K562 (cell line): ENCODE measurements around the gene SHB. TPM values are rescaled to one million over a fixed set of nuclear protein-coding genes. Genes with fewer than 3 reads are reported as not detected.

Experiments
- ATAC-seq: fragments of 200-7000 bp; cut with Tn5 transposase; 3 replicates; pipeline ENCODE4 v1.9.1; 2020; ENCODE audit warnings: moderate library complexity
- BruUV-seq: library from RNA; stranded (reverse); fragments of 400-500 nt; replicated peaks from 2 replicates; lab custom pipeline; 2021; lab: Mats Ljungman, UMichigan
- CTCF ChIA-PET: fragments of 300-600 bp; formaldehyde crosslinking; extraction: SDS; loops from one replicate; lab custom pipeline; 2021; ENCODE audit warnings: low intra/inter-chr PET ratio; lab: Yijun Ruan, JAX
- POLR2A ChIA-PET: fragments of 300-600, 350-650 bp; sonication (Branson Sonifier 250); formaldehyde crosslinking; extraction: SDS; loops from one replicate; lab custom pipeline; 2021; ENCODE audit warnings: antibody characterized with exemption, inconsistent platforms; lab: Yijun Ruan, JAX
- DNase-seq, 4 experiments: peaks; one replicate each; pipeline versions ENCODE4 v3.0.0 to v3.0.0-alpha.2; 2011 to 2018; ENCODE audit warnings: low spot score in 3 of 4, mixed read lengths in 3 of 4; ENCODE audit errors: extremely low read depth in 1 of 4
- FAIRE-seq: peaks from 2 replicates; lab custom pipeline; 2011; peaks lifted over from hg19 to GRCh38; lab: Jason Lieb, UNC
- H2AFZ ChIP-seq: 2 replicates; pipeline ENCODE4 v1.6.0; 2011; ENCODE audit warnings: low read depth, low read length, control low read depth, inconsistent platforms
- H3K27ac ChIP-seq: fragments of 200-600 bp; 3 replicates; pipeline ENCODE4 v1.8.0; 2011; ENCODE audit warnings: low read depth, mild to moderate bottlenecking, control low read depth, inconsistent platforms, low read length, moderate library complexity, mixed read lengths; ENCODE audit errors: extremely low read depth
- H3K27me3 ChIP-seq, 2 experiments: fragments of 300-600 bp in 1 of 2; 2 replicates in 1 of 2; 3 replicates in 1 of 2; pipeline versions ENCODE4 v1.6.0 to v1.8.0; 2011; ENCODE audit warnings: inconsistent platforms in 2 of 2, low read length in 2 of 2, mild to moderate bottlenecking in 1 of 2, mixed read lengths in 1 of 2, moderate library complexity in 1 of 2; ENCODE audit not compliant: control insufficient read depth in 2 of 2, insufficient read depth in 2 of 2
- H3K36me3 ChIP-seq: fragments of 300-600 bp; 3 replicates; pipeline ENCODE4 v1.8.0; 2011; ENCODE audit warnings: mild to moderate bottlenecking, low read length, inconsistent platforms; ENCODE audit not compliant: control insufficient read depth, insufficient read depth
- H3K4me1 ChIP-seq, 2 experiments: fragments of 200-600 bp in 1 of 2; replicated peaks in 1 of 2; 2 replicates in 1 of 2; 3 replicates in 1 of 2; pipeline versions ENCODE4 v1.5.1 to v1.8.0; 2011; ENCODE audit warnings: inconsistent platforms in 2 of 2, low read length in 2 of 2, mild to moderate bottlenecking in 1 of 2, mixed read lengths in 1 of 2, moderate library complexity in 1 of 2; ENCODE audit not compliant: control insufficient read depth in 2 of 2, insufficient read depth in 2 of 2
- H3K4me2 ChIP-seq: 2 replicates; pipeline ENCODE4 v1.6.1; 2011; ENCODE audit warnings: low read length, control low read depth, inconsistent platforms, mixed read lengths; ENCODE audit not compliant: insufficient read depth
- H3K4me3 ChIP-seq: fragments of 200-600 bp; sonication (generic), shearing (Covaris generic); 2 replicates; pipeline ENCODE4 v1.5.1; 2016; ENCODE audit warnings: control low read depth, inconsistent platforms
- H3K79me2 ChIP-seq: fragments of 200-600 bp; 3 replicates; pipeline ENCODE4 v1.8.0; 2011; ENCODE audit warnings: low read length, inconsistent platforms; ENCODE audit not compliant: control insufficient read depth, insufficient read depth
- H3K9ac ChIP-seq, 2 experiments: 2 replicates each; pipeline versions ENCODE4 v1.6.0 to v1.6.1; 2011; ENCODE audit warnings: low read depth in 2 of 2, low read length in 2 of 2, control low read depth in 1 of 2, inconsistent platforms in 1 of 2, mild to moderate bottlenecking in 1 of 2, mixed read lengths in 1 of 2; ENCODE audit not compliant: insufficient read depth in 1 of 2
- H3K9me1 ChIP-seq: one replicate; pipeline ENCODE4 v1.6.0; 2011; ENCODE audit warnings: inconsistent platforms, mild to moderate bottlenecking, low read length, moderate library complexity; ENCODE audit not compliant: control insufficient read depth, insufficient read depth
- H3K9me3 ChIP-seq: replicated peaks from 2 replicates; pipeline ENCODE4 v1.5.1; 2011; ENCODE audit warnings: low read depth, low read length, inconsistent platforms; ENCODE audit not compliant: control insufficient read depth, insufficient read depth
- H4K20me1 ChIP-seq: replicated peaks from 2 replicates; pipeline ENCODE4 v1.6.1; 2011; ENCODE audit warnings: low read length, inconsistent platforms, mixed read lengths; ENCODE audit not compliant: control insufficient read depth, insufficient read depth
- CLOCK ChIP-seq: fragments of 250-450 bp; sonication (Bioruptor Pico); IDR thresholded peaks from 2 replicates; pipeline ENCODE4 v1.4.0; 2020; ENCODE audit warnings: mild to moderate bottlenecking, moderate library complexity, borderline replicate concordance
- GTF2A2 ChIP-seq: IDR thresholded peaks from 2 replicates; pipeline ENCODE4 v1.6.1; 2016; ENCODE audit warnings: mild to moderate bottlenecking, missing genetic modification characterization, missing compliant biosample characterization
- HDGF ChIP-seq: fragments of 450-650 bp; IDR thresholded peaks from 2 replicates; pipeline ENCODE4 v1.6.1; 2016
- HMGN3 ChIP-seq: IDR thresholded peaks from 2 replicates; pipeline ENCODE4 v1.6.1; 2011; ENCODE audit warnings: borderline replicate concordance, low read depth, mild to moderate bottlenecking, mixed read lengths, low read length; ENCODE audit not compliant: insufficient read length; ENCODE audit errors: extremely low read depth
- MBD2 ChIP-seq: sonication (generic); IDR thresholded peaks from 2 replicates; pipeline ENCODE4 v1.6.1; 2016; ENCODE audit warnings: low read depth, borderline replicate concordance
- NFYB ChIP-seq: IDR thresholded peaks from 2 replicates; pipeline ENCODE4 v1.6.1; 2011; ENCODE audit warnings: mild to moderate bottlenecking, moderate library complexity; ENCODE audit not compliant: insufficient read length; ENCODE audit errors: extremely low read depth
- SIRT6 ChIP-seq: IDR thresholded peaks from one replicate; pipeline ENCODE4 v1.6.1; 2012; ENCODE audit warnings: low read depth, mild to moderate bottlenecking, control low read depth, inconsistent platforms, low read length, moderate library complexity
- TGIF2 ChIP-seq: sonication (generic); formaldehyde crosslinking; IDR thresholded peaks from 2 replicates; pipeline ENCODE4 v1.8.1; 2022; ENCODE audit warnings: mild to moderate bottlenecking, missing genetic modification reagents, moderate library complexity
- ZBTB5 ChIP-seq: fragments of 450-650 bp; IDR thresholded peaks from 2 replicates; pipeline ENCODE4 v1.6.1; 2017; ENCODE audit warnings: antibody characterized with exemption
- ZNF280A ChIP-seq: fragments of 450-650 bp; IDR thresholded peaks from 2 replicates; pipeline ENCODE4 v1.6.1; 2018; ENCODE audit warnings: mild to moderate bottlenecking, low read depth; ENCODE audit not compliant: partially characterized antibody
- ZNF449 ChIP-seq: fragments of 250-450 bp; sonication (Bioruptor Pico); IDR thresholded peaks from 2 replicates; pipeline ENCODE4 v1.8.0; 2022; ENCODE audit warnings: moderate library complexity, mild to moderate bottlenecking, inconsistent platforms
- ZSCAN29 ChIP-seq: fragments of 450-650 bp; IDR thresholded peaks from 2 replicates; pipeline ENCODE4 v1.6.1; 2017
- WGBS: fragments of 100-300 bp; shearing (Covaris generic); methylation state at CpG from one replicate; pipeline ENCODE4 v1.1.6; 2016; ENCODE audit warnings: low coverage, mixed read lengths; ENCODE audit not compliant: insufficient coverage; ENCODE audit errors: missing lambda C conversion rate; 5-methylcytosine and 5-hydroxymethylcytosine counted together
- in situ Hi-C: fragments of 300-500 bp; cut with MboI; formaldehyde crosslinking; loops from 4 replicates; pipeline ENCODE4 v1.15.0; 2018; ENCODE audit warnings: inconsistent platforms, mixed read lengths
- intact Hi-C: fragments of 100-400 bp; cut with micrococcal nuclease; formaldehyde crosslinking; loops from 2 replicates; pipeline ENCODE4 v1.14.2; 2022
- polyA plus RNA-seq, 8 experiments: library from polyadenylated mRNA; depleted of rRNA in 4 of 8; stranded (reverse) in 5 of 8; unstranded in 3 of 8; fragments of >200 nt; fragmentation: Nextera tagmentation in 2 of 8; fragmentation: Illumina TruSeq in 1 of 8; extraction: Ambion mirVana in 2 of 8; extraction: Trizol in 1 of 8; gene quantifications; 2 replicates each; pipeline versions ENCODE4 v1.2.1 to v1.2.3, GENCODE V29; 2011 to 2014; ENCODE audit warnings: inconsistent platforms in 1 of 8, missing spikeins in 1 of 8
- total RNA-seq, 7 experiments: library from RNA; depleted of rRNA in 6 of 7; stranded (reverse); fragments of >200 nt in 6 of 7; fragmentation: Illumina TruSeq in 2 of 7; extraction: Trizol in 2 of 7; gene quantifications; 2 replicates each; pipeline versions ENCODE4 v1.2.1 to v1.2.3, GENCODE V29; 2011 to 2021; ENCODE audit warnings: low replicate concordance in 1 of 7

Gene SHB
- total and polyA plus RNA-seq, 9 of the 15 experiments (the other 6 are each of a cell fraction or from before 2014, with no cell fraction given): 0.78 to 16.0 (median 5.3) TPM

GRCh38 chr9:37899041-37899440 is 170.0 kb downstream of the SHB start:
- H3K9me3 ChIP-seq: no peaks in the 10 kb centered on the region
- ChIA-PET POLR2A (interaction anchor here (1.2 kb wide), 1 partner anchor 15 kb away, joined by 4 read pairs; no protein-coding TSS in a partner anchor), CTCF (interaction anchor here (0.7 kb wide), 1 partner anchor 199 kb away, joined by 3 read pairs; no protein-coding TSS in a partner anchor)
- BruUV-seq: no TSS peak
- peaks cover 32% of the 10 kb centered on the region for H3K79me2 ChIP-seq
- no peaks in the 10 kb centered on the region for H3K9me1 ChIP-seq
- intact Hi-C loops: no loop called here
- no peak overlapping the region for H3K4me2 ChIP-seq
- H3K36me3 ChIP-seq: peaks cover 61% of the 10 kb centered on the region
- H4K20me1 ChIP-seq: no peaks in the 10 kb centered on the region
- no peaks in the 10 kb centered on the region for H3K27me3 ChIP-seq
- TF ChIP-seq SIRT6: no peak
- no peak for TF ChIP-seq HMGN3
- no peak for TF ChIP-seq MBD2
- no peak for TF ChIP-seq NFYB
- TF ChIP-seq ZBTB5: no peak
- TF ChIP-seq ZNF449: no peak
- no peak for TF ChIP-seq TGIF2 (CRISPR knock-in tag)
- no peak for TF ChIP-seq ZNF280A
- no peak for TF ChIP-seq CLOCK (CRISPR knock-in tag)
- TF ChIP-seq HDGF: no peak
- no peak for TF ChIP-seq ZSCAN29
- TF ChIP-seq GTF2A2 (tag): no peak
- 85% methylated on average over 2 of the region's 2 CpGs for WGBS
- H3K9ac ChIP-seq: no peak overlapping the region
- no peak overlapping the region for H2AFZ ChIP-seq
- in situ Hi-C loops: no loop called here
- DNase-seq (no peak), ATAC-seq (no peak), FAIRE-seq (no peak)
- H3K27ac ChIP-seq: no peak overlapping the region
- H3K4me3 ChIP-seq: no peak overlapping the region
- peaks cover 0 to 7% of the 10 kb centered on the region in 2 experiments; a peak in 3 of 5 replicates for H3K4me1 ChIP-seq
